H9 (cell line): Measurements from ENCODE around the gene PROCA1. TPM values are rescaled to one million over a fixed set of nuclear protein-coding genes. Genes with fewer than 3 reads are reported as not detected.

Experiments
- DNase-seq: peaks from one replicate; pipeline ENCODE4 v3.0.0-alpha.2; 2017
- H2AFZ ChIP-seq: one replicate; pipeline ENCODE4 v1.6.1; 2013; ENCODE audit warnings: mild to moderate bottlenecking, low read length, control low read depth, moderate library complexity
- H2AK5ac ChIP-seq: 2 replicates; pipeline ENCODE4 v1.6.1; 2013; ENCODE audit warnings: low read length, control low read depth, mixed read lengths; ENCODE audit not compliant: insufficient read length
- H2BK120ac ChIP-seq: one replicate; pipeline ENCODE4 v1.6.1; 2013; ENCODE audit warnings: low read depth, mild to moderate bottlenecking, low read length, control low read depth, inconsistent platforms; ENCODE audit not compliant: poor library complexity, severe bottlenecking
- H2BK12ac ChIP-seq: 2 replicates; pipeline ENCODE4 v1.6.1; 2013; ENCODE audit warnings: low read length, control low read depth, mixed read lengths, low read depth; ENCODE audit not compliant: insufficient read length
- H2BK15ac ChIP-seq: 2 replicates; pipeline ENCODE4 v1.6.1; 2013; ENCODE audit warnings: low read depth, low read length, control low read depth
- H2BK20ac ChIP-seq: one replicate; pipeline ENCODE4 v1.6.1; 2013; ENCODE audit warnings: low read depth, mild to moderate bottlenecking, low read length, control low read depth, inconsistent platforms; ENCODE audit not compliant: poor library complexity, severe bottlenecking
- H2BK5ac ChIP-seq: 2 replicates; pipeline ENCODE4 v1.6.1; 2013; ENCODE audit warnings: low read length, control low read depth, mixed read lengths; ENCODE audit not compliant: insufficient read length
- H3K14ac ChIP-seq: 2 replicates; pipeline ENCODE4 v1.6.1; 2013; ENCODE audit warnings: low read length, control low read depth; ENCODE audit not compliant: insufficient read depth
- H3K18ac ChIP-seq: 2 replicates; pipeline ENCODE4 v1.6.1; 2013; ENCODE audit warnings: low read depth, mild to moderate bottlenecking, mixed read lengths, low read length, control low read depth; ENCODE audit not compliant: insufficient read length
- H3K23ac ChIP-seq: 2 replicates; pipeline ENCODE4 v1.6.1; 2013; ENCODE audit warnings: low read length, control low read depth, mixed read lengths, low read depth; ENCODE audit not compliant: insufficient read length
- H3K23me2 ChIP-seq: 2 replicates; pipeline ENCODE4 v1.6.1; 2013; ENCODE audit warnings: low read depth, mild to moderate bottlenecking, mixed read lengths, low read length, control low read depth; ENCODE audit not compliant: insufficient read length, poor library complexity, severe bottlenecking
- H3K27ac ChIP-seq: 2 replicates; pipeline ENCODE4 v1.5.1; 2013; ENCODE audit warnings: low read length, control low read depth, mixed read lengths, low read depth; ENCODE audit not compliant: insufficient read length
- H3K27me3 ChIP-seq: 2 replicates; pipeline ENCODE4 v1.6.1; 2013; ENCODE audit warnings: low read length, control low read depth, inconsistent platforms; ENCODE audit not compliant: insufficient read depth
- H3K4ac ChIP-seq: 2 replicates; pipeline ENCODE4 v1.6.1; 2013; ENCODE audit warnings: low read depth, mild to moderate bottlenecking, control low read depth, inconsistent platforms, low read length, moderate library complexity
- H3K4me1 ChIP-seq: 2 replicates; pipeline ENCODE4 v1.6.1; 2013; ENCODE audit warnings: low read length, control low read depth, inconsistent platforms; ENCODE audit not compliant: insufficient read depth
- H3K4me2 ChIP-seq: 2 replicates; pipeline ENCODE4 v1.6.1; 2013; ENCODE audit warnings: low read length, control low read depth, mixed read lengths; ENCODE audit not compliant: insufficient read length, insufficient read depth
- H3K56ac ChIP-seq: 2 replicates; pipeline ENCODE4 v1.6.1; 2013; ENCODE audit warnings: low read depth, mild to moderate bottlenecking, mixed read lengths, low read length, control low read depth; ENCODE audit not compliant: insufficient read length
- H3K79me1 ChIP-seq: 2 replicates; pipeline ENCODE4 v1.6.1; 2013; ENCODE audit warnings: low read depth, mild to moderate bottlenecking, moderate library complexity, low read length, control low read depth, inconsistent platforms; ENCODE audit not compliant: insufficient read depth, poor library complexity, severe bottlenecking
- H3K79me2 ChIP-seq: 2 replicates; pipeline ENCODE4 v1.6.1; 2013; ENCODE audit warnings: low read length, control low read depth, inconsistent platforms; ENCODE audit not compliant: insufficient read depth
- H3K9ac ChIP-seq: 2 replicates; pipeline ENCODE4 v1.6.1; 2013; ENCODE audit warnings: low read length, control low read depth, mixed read lengths; ENCODE audit not compliant: insufficient read length; ENCODE audit errors: extremely low read depth
- H3K9me3 ChIP-seq: one replicate; pipeline ENCODE4 v1.6.1; 2013; ENCODE audit warnings: low read depth, low read length, inconsistent platforms; ENCODE audit not compliant: control insufficient read depth
- H3T11ph ChIP-seq: one replicate; pipeline ENCODE4 v1.6.1; 2013; ENCODE audit warnings: mild to moderate bottlenecking, low read length, control low read depth, inconsistent platforms
- H4K20me1 ChIP-seq: one replicate; pipeline ENCODE4 v1.6.1; 2013; ENCODE audit not compliant: control insufficient read depth, insufficient read length, insufficient read depth
- H4K5ac ChIP-seq: 2 replicates; pipeline ENCODE4 v1.6.1; 2013; ENCODE audit warnings: low read depth, mild to moderate bottlenecking, mixed read lengths, low read length, control low read depth; ENCODE audit not compliant: insufficient read length
- H4K8ac ChIP-seq: replicated peaks from 2 replicates; pipeline ENCODE4 v1.6.1; 2013; ENCODE audit warnings: low read length, control low read depth, mixed read lengths, low read depth; ENCODE audit not compliant: insufficient read length
- H4K91ac ChIP-seq: 2 replicates; pipeline ENCODE4 v1.6.1; 2013; ENCODE audit warnings: low read depth, mild to moderate bottlenecking, moderate library complexity, mixed read lengths, low read length, control low read depth; ENCODE audit not compliant: insufficient read length
- H3K27ac Mint-ChIP-seq, 3 experiments: 2 replicates in 2 of 3; 3 replicates in 1 of 3; pipeline ENCODE4 v1.8.0; 2020 to 2021; ENCODE audit warnings: mixed read lengths in 3 of 3, mild to moderate bottlenecking in 1 of 3, moderate library complexity in 1 of 3
- H3K27me3 Mint-ChIP-seq: 2 replicates; pipeline ENCODE4 v1.8.0; 2021; ENCODE audit warnings: low read depth, mild to moderate bottlenecking, moderate library complexity, mixed read lengths
- H3K36me3 Mint-ChIP-seq, 3 experiments: 2 replicates in 2 of 3; 3 replicates in 1 of 3; pipeline ENCODE4 v1.8.0; 2020 to 2021; ENCODE audit warnings: low read depth in 3 of 3, mixed read lengths in 3 of 3; ENCODE audit not compliant: insufficient read depth in 1 of 3
- H3K4me1 Mint-ChIP-seq, 2 experiments: 2 replicates each; pipeline ENCODE4 v1.8.0; 2020; ENCODE audit warnings: mixed read lengths in 2 of 2
- H3K4me3 Mint-ChIP-seq, 2 experiments: 2 replicates in 1 of 2; 3 replicates in 1 of 2; pipeline ENCODE4 v1.8.0; 2020 to 2021; ENCODE audit warnings: mild to moderate bottlenecking in 2 of 2, mixed read lengths in 2 of 2, moderate library complexity in 1 of 2
- H3K9me3 Mint-ChIP-seq, 2 experiments: 2 replicates in 1 of 2; 3 replicates in 1 of 2; pipeline ENCODE4 v1.8.0; 2020; ENCODE audit warnings: mild to moderate bottlenecking in 2 of 2, mixed read lengths in 2 of 2, moderate library complexity in 1 of 2
- WGBS: extraction: QIAGEN DNeasy Blood & Tissue Kit; methylation state at CpG from one replicate; pipeline ENCODE4 v1.1.7; 2013; ENCODE audit warnings: missing lambda C conversion rate, low lambda C conversion rate, mixed read lengths; ENCODE audit not compliant: insufficient read length; ENCODE audit errors: extremely low coverage; 5-methylcytosine and 5-hydroxymethylcytosine counted together
- total RNA-seq: library from RNA; stranded (reverse); gene quantifications from 2 replicates; pipeline ENCODE4 v1.2.1, GENCODE V29; 2021
- TF ChIP-seq, protein P1 (sequence below): fragments of 200-600 bp; sonication (generic); conservative IDR thresholded peaks from 3 replicates; pipeline ENCODE4 v1.8.0; 2021; ENCODE audit warnings: antibody characterized with exemption, mild to moderate bottlenecking

PROCA1 gene
- total RNA-seq, 1 experiment from 2014 or later = 15.0 TPM

DNA sequence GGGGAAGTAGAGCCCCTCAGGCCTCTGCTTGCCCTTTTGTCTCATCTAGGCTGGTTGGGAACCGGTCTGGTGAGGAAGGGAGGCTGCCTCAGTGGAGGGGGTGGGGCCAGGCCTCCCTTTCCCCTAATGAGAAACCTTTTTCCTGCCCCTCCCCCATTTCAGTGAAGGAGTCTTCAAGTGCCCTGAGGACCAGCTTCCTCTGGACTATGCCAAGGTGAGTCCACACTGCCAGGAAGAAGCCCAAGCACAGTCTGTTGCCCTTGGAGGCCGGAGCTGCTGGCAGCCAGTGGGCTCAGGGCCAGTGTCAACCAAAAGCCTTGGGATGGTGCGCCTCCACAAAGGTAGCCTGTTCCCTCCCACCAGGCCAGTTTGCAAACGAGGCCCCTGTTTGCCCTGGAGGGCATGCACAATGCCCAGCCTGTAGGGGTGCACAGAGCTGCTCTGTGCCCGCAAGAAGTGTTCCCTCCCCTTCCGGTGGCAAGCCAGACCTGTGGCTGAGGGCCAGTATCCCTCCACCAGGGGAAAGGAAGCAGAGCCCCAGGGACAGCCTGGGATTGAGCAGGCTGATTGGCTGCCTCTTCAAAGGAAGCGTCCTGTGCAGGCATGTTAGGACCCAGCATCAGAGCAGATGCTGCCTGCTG is 35.5 kb upstream of the PROCA1 start:
- Histone ChIP-seq H3T11ph (no peak overlapping the region), H3K9ac (no peak overlapping the region), H3K23me2 (peaks cover 15% of the 10 kb centered on the region), H2BK12ac (no peak overlapping the region), H3K4ac (no peak overlapping the region), H3K79me1 (no peaks in the 10 kb centered on the region), H2AFZ (no peak overlapping the region), H2BK5ac (no peak overlapping the region), H4K5ac (no peak overlapping the region), H3K79me2 (peaks cover 16% of the 10 kb centered on the region; the same call in 1 of the 2 replicates), H3K27ac (no peak overlapping the region), H3K27me3 (no peaks in the 10 kb centered on the region), H3K23ac (no peak overlapping the region), H4K20me1 (no peaks in the 10 kb centered on the region), H3K4me2 (peak overlapping the region; percentile 84), H3K9me3 (no peaks in the 10 kb centered on the region), H2BK120ac (no peak overlapping the region), H3K4me1 (peaks cover 5% of the 10 kb centered on the region; the same call in 1 of the 2 replicates), H4K91ac (no peak overlapping the region), H3K14ac (no peak overlapping the region), H2BK20ac (no peak overlapping the region), H2AK5ac (no peak overlapping the region), H3K56ac (no peak overlapping the region), H4K8ac (no peak overlapping the region), H2BK15ac (no peak overlapping the region), H3K18ac (no peak overlapping the region)
- H3K4me1 Mint-ChIP-seq = peaks cover 17 to 34% of the 10 kb centered on the region in 2 experiments
- H3K4me3 Mint-ChIP-seq = peak overlapping the region in 1 of 2 experiments; percentile 93; a peak in 3 of 5 replicates
- no peaks in the 10 kb centered on the region for H3K9me3 Mint-ChIP-seq
- H3K27ac Mint-ChIP-seq = peak overlapping the region in 2 of 3 experiments; percentile 79 to 90; a peak in 2 of 7 replicates
- DNase-seq = peak; percentile 52
- TF ChIP-seq, protein P1, sequence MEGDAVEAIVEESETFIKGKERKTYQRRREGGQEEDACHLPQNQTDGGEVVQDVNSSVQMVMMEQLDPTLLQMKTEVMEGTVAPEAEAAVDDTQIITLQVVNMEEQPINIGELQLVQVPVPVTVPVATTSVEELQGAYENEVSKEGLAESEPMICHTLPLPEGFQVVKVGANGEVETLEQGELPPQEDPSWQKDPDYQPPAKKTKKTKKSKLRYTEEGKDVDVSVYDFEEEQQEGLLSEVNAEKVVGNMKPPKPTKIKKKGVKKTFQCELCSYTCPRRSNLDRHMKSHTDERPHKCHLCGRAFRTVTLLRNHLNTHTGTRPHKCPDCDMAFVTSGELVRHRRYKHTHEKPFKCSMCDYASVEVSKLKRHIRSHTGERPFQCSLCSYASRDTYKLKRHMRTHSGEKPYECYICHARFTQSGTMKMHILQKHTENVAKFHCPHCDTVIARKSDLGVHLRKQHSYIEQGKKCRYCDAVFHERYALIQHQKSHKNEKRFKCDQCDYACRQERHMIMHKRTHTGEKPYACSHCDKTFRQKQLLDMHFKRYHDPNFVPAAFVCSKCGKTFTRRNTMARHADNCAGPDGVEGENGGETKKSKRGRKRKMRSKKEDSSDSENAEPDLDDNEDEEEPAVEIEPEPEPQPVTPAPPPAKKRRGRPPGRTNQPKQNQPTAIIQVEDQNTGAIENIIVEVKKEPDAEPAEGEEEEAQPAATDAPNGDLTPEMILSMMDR = no peak
- H3K36me3 Mint-ChIP-seq = peaks cover 41 to 67% (median 43%) of the 10 kb centered on the region in 3 experiments; a peak in 6 of 7 replicates
- WGBS = no CpG with 5 or more reads among the region's 7 CpGs
- no peaks in the 10 kb centered on the region; the same call in none of the 2 replicates for H3K27me3 Mint-ChIP-seq
